HG02870 (cell line): ENCODE results near the gene NRG3.
"Not testable (repeated sequence)": the region's sequence is repeated elsewhere in the genome, so short reads cannot be mapped to it uniquely, and the experiment has no call there.

Experiments used
- ATAC-seq: cut with Tn5 transposase; IDR thresholded peaks from one replicate; pipeline ENCODE4 v1.9.1; 2021; ENCODE audit warnings: mild to moderate bottlenecking, moderate library complexity; ENCODE audit not compliant: unreplicated experiment

NRG3 gene

GRCh38 chr10:82942286-82943099 is 1067.5 kb downstream of the NRG3 start:
- ATAC-seq: no peak

GRCh38 chr10:82943142-82943541 is 1068.1 kb downstream of the NRG3 start:
- no peak for ATAC-seq

- ATAC-seq: no peak
These were observed 1075.0 kb downstream of the NRG3 start for GRCh38 chr10:82949816-82950575.

DNA sequence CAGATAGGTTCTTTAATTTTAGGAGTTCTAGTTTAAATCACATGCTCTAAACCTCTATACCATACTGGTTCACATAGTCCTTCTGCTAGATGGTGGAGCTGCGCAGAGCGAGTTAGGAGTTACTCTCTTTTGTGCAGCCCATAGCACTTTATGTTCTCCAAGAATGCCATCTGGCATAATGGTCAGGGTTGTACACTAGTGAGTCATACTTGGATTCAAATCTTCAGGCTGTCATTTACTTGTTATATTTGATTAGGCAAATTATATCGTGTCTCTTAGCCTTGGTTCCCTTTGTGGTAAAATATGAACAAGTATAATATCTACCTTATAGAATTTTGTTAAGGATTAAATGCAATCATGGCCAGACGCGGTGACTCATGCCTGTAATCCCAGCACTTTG is 1078.3 kb downstream of the NRG3 start:
- ATAC-seq: no peak

DNA sequence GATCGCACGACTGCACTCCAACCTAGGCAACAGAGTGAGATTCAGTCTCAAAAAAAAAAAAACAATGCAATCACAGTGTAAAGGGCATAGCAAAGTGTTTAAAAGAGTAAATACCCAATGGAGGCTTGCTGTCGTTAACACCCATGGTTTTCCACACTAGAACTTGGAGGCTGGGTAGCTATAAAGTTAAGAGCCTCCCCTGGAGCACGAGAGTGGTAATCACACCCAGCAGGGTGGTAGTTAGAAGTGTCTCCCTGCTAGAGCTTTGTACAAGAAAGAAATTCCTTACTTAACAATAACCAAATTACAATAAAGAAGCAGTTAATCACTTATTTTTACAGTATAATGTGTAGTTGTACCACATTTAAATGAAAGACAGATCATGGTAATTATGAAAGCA is 1078.9 kb downstream of the NRG3 start:
- ATAC-seq: no peak

GRCh38 chr10:82960421-82961060 is 1085.5 kb downstream of the NRG3 start:
- ATAC-seq: not testable (repeated sequence)

- no peak for ATAC-seq
These were observed 1086.9 kb downstream of the NRG3 start for GRCh38 chr10:82961864-82962263.

DNA sequence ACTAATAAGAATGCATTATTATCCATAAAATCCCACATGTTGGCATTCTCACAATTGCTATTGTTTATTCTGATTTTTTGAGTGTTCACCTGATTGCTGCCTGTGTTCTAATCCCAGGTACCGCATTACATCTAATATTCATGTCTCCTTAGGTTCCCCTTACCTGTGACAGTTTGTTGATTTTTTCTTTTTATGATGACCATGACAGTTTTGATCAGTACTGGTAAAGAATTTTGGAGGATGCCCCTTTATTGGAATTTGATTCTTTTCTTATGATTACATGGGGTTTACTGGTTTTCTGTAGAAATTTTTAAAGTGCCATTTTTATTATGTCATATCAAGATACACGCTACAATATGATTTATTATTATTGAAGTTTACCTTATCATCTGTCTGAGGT is 1091.1 kb downstream of the NRG3 start:
- no peak for ATAC-seq

GRCh38 chr10:82968533-82968932 is 1093.5 kb downstream of the NRG3 start:
- ATAC-seq: no peak

GRCh38 chr10:82969405-82969804 is 1094.4 kb downstream of the NRG3 start:
- ATAC-seq: no peak

GRCh38 chr10:82980321-82980720 is 1105.3 kb downstream of the NRG3 start:
- no peak for ATAC-seq

GRCh38 chr10:82981137-82981723 is 1106.2 kb downstream of the NRG3 start:
- no peak for ATAC-seq

DNA sequence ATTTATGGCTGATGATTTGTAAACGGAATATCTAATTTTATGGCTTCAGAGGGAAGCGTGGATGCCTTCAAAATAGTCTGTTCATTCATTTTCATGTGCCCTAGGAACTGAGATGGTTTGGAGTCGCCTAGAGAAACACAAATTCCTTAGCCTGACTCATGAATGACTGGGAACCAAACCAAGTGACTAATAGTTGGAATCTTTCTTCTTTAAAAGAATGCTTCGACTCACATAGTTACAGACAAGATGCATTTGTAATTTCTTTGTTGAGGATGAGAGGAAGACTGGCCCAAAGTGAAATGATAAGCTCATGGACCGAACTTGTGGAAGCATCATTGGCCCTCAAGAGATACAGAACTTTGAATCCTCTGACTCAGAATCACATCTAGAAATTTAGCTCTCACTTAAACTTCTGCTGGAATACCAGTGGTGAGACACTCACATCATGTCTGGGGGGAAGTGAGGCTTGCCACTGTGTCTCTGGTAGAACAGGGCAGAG is 1107.2 kb downstream of the NRG3 start:
- ATAC-seq: no peak

DNA sequence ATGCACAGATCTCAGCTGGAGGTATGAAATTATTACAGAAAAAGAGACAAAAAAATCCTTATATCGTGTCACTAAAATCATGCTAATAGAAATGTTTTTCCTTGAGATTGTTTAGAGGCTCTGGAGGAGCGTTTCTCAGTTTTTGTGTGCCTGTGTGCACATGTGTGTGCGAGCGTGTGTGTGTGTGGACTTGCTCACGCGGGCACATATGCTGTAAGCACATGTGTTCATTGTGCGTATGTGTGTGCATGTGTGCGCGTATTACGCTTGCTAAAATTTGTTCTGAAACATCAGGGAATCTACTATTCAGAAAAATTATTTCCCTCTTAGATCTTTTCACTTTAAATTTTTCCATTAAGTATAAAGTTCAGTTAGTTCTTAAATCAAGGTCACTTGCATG is 1111.2 kb downstream of the NRG3 start:
- ATAC-seq: no peak

GRCh38 chr10:83006479-83006878 is 1131.5 kb downstream of the NRG3 start:
- not testable (repeated sequence) for ATAC-seq

DNA sequence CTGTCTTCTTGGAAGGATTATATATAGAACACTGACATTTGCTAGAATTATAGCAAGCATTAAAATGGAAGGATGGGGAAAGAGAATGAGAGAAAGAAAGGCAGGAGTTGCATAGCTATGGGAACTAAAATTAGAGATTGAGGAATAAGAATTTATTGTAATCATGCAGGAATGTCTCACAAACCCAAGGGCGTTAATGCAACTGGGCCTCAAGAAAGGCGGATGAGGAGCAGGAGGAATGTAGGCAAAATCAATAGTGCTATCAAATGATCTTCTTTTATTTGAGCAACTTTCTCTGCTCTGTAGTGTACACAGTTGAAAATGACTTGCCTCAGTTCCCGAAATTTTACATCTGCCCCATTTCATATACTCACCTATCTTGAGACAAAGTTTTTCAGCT is 1132.5 kb downstream of the NRG3 start:
- no peak for ATAC-seq

DNA sequence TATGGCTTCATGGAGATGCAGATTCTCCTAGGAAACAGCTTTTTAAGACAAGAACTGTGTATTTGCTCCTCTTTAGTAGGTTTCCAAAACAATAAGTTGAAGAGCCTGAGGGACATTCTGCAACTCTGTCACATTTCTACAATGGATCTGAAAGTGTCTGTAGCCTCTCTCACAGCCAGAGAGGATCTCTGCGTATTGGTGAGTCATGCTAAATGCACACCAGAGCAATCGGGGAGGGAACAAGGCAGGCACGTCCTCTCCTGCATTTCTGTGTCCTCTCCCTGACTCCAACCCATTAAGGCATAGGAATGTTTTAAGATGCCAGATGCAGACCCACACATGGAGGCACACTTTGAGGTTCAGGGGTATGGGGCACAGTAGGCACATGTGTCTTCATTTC is 1137.9 kb downstream of the NRG3 start:
- ATAC-seq: no peak

GRCh38 chr10:83017076-83017867 is 1142.3 kb downstream of the NRG3 start:
- no peak for ATAC-seq

- no peak for ATAC-seq
These were observed 1148.7 kb downstream of the NRG3 start for GRCh38 chr10:83023662-83024061.
